Endothelial cell of umbilical vein (primary cell): ENCODE data around the gene FUZ. TPM values are rescaled to one million over a fixed set of nuclear protein-coding genes. Genes with fewer than 3 reads are reported as not detected.

Experiments used
- BruUV-seq: library from RNA; stranded (reverse); fragments of 400-500 nt; replicated peaks from 2 replicates; lab custom pipeline; 2021; lab: Mats Ljungman, UMichigan
- CTCF ChIA-PET: fragments of 300-600, 350-600 bp; sonication (Branson Sonifier 250); formaldehyde crosslinking; loops from one replicate; lab custom pipeline; 2021; ENCODE audit warnings: antibody characterized with exemption, inconsistent platforms; lab: Charles Lee
- POLR2A ChIA-PET: fragments of 300-600, 350-600 bp; sonication (Branson Sonifier 250); formaldehyde crosslinking; loops from one replicate; lab custom pipeline; 2021; ENCODE audit warnings: antibody characterized with exemption, inconsistent platforms; lab: Charles Lee
- DNase-seq: peaks from one replicate; pipeline ENCODE4 v3.0.0-alpha.2; 2011; ENCODE audit warnings: low read depth, low spot score
- FAIRE-seq: peaks from 2 replicates; lab custom pipeline; 2011; peaks lifted over from hg19 to GRCh38; lab: Jason Lieb, UNC
- H2AFZ ChIP-seq: 2 replicates; pipeline ENCODE4 v1.6.0; 2012; ENCODE audit warnings: low read depth, low read length, control low read depth, inconsistent platforms
- H3K27ac ChIP-seq: 2 replicates; pipeline ENCODE4 v1.5.1; 2011; ENCODE audit warnings: low read depth, mild to moderate bottlenecking, control low read depth, low read length, moderate library complexity; ENCODE audit not compliant: insufficient read depth
- H3K27me3 ChIP-seq, 2 experiments: 2 replicates each; pipeline versions ENCODE4 v1.6.0 to v1.6.1; 2011; ENCODE audit warnings: low read length in 2 of 2, mixed read lengths in 1 of 2; ENCODE audit not compliant: control insufficient read depth in 2 of 2, insufficient read depth in 2 of 2
- H3K36me3 ChIP-seq, 2 experiments: 2 replicates in 1 of 2; 3 replicates in 1 of 2; pipeline ENCODE4 v1.5.1; 2011; ENCODE audit warnings: low read length in 2 of 2, mild to moderate bottlenecking in 1 of 2, moderate library complexity in 1 of 2; ENCODE audit not compliant: control insufficient read depth in 2 of 2, insufficient read depth in 2 of 2; ENCODE audit errors: extremely low read depth in 1 of 2
- H3K4me1 ChIP-seq: 3 replicates; pipeline ENCODE4 v1.5.1; 2011; ENCODE audit warnings: mild to moderate bottlenecking, low read length; ENCODE audit not compliant: control insufficient read depth, insufficient read depth; ENCODE audit errors: extremely low read depth
- H3K4me2 ChIP-seq: 2 replicates; pipeline ENCODE4 v1.6.1; 2011; ENCODE audit warnings: low read length, control low read depth, mixed read lengths; ENCODE audit not compliant: insufficient read depth
- H3K4me3 ChIP-seq, 3 experiments: fragments of 200-600 bp in 1 of 3; sonication (generic), shearing (Covaris generic) in 1 of 3; replicated peaks in 1 of 3; 2 replicates each; pipeline ENCODE4 v1.5.1; 2011 to 2016; ENCODE audit warnings: control low read depth in 3 of 3, low read length in 3 of 3, mild to moderate bottlenecking in 2 of 3, inconsistent platforms in 1 of 3, low read depth in 1 of 3, moderate library complexity in 1 of 3; ENCODE audit not compliant: insufficient read depth in 1 of 3
- H3K79me2 ChIP-seq: 2 replicates; pipeline ENCODE4 v1.6.0; 2012; ENCODE audit warnings: low read length, inconsistent platforms; ENCODE audit not compliant: control insufficient read depth, insufficient read depth
- H3K9ac ChIP-seq: replicated peaks from 2 replicates; pipeline ENCODE3; 2011; ENCODE audit warnings: low read length, control low read depth; ENCODE audit not compliant: insufficient read depth; ENCODE audit errors: extremely low read depth
- H3K9me1 ChIP-seq: replicated peaks from 3 replicates; pipeline ENCODE4 v1.6.0; 2011; ENCODE audit warnings: mild to moderate bottlenecking, low read length; ENCODE audit not compliant: control insufficient read depth, insufficient read depth; ENCODE audit errors: extremely low read depth
- H3K9me3 ChIP-seq: replicated peaks from 2 replicates; pipeline ENCODE4 v1.5.1; 2012; ENCODE audit warnings: low read length, inconsistent platforms; ENCODE audit not compliant: control insufficient read depth, insufficient read depth
- H4K20me1 ChIP-seq: replicated peaks from 2 replicates; pipeline ENCODE3; 2011; ENCODE audit warnings: mild to moderate bottlenecking, low read length; ENCODE audit not compliant: control insufficient read depth, insufficient read depth; ENCODE audit errors: extremely low read depth
- EZH2 ChIP-seq: IDR thresholded peaks from 2 replicates; pipeline ENCODE4 v1.6.1; 2012; ENCODE audit warnings: borderline replicate concordance, low read depth, mild to moderate bottlenecking, moderate library complexity, low read length, inconsistent platforms; ENCODE audit not compliant: severe bottlenecking
- FOS ChIP-seq: IDR thresholded peaks from 2 replicates; pipeline ENCODE4 v1.6.1; 2011; ENCODE audit warnings: mild to moderate bottlenecking, low read length, moderate library complexity, borderline replicate concordance; ENCODE audit not compliant: insufficient read depth
- GATA2 ChIP-seq: IDR thresholded peaks from 2 replicates; pipeline ENCODE4 v1.7.0; 2011; ENCODE audit warnings: low read depth, mild to moderate bottlenecking, moderate library complexity, mixed read lengths, low read length; ENCODE audit not compliant: insufficient read length, insufficient read depth
- JUN ChIP-seq: IDR thresholded peaks from 2 replicates; pipeline ENCODE4 v1.6.1; 2011; ENCODE audit warnings: borderline replicate concordance, low read depth; ENCODE audit not compliant: insufficient read length, insufficient read depth
- MYC ChIP-seq: IDR thresholded peaks from one replicate; pipeline ENCODE4 v1.6.1; 2011; ENCODE audit warnings: mild to moderate bottlenecking, low read depth, low read length
- POLR2A ChIP-seq: IDR thresholded peaks from 2 replicates; pipeline ENCODE4 v1.6.1; 2012; ENCODE audit warnings: low read depth, mild to moderate bottlenecking, control low read depth, low read length
- POLR2AphosphoS5 ChIP-seq: IDR thresholded peaks from 2 replicates; pipeline ENCODE4 v1.6.1; 2012; ENCODE audit warnings: low read depth, mild to moderate bottlenecking, control low read depth, low read length, moderate library complexity; ENCODE audit not compliant: insufficient read depth
- dilution Hi-C: fragments of 300-500 bp; cut with MboI; formaldehyde crosslinking; loops from one replicate; pipeline ENCODE4 v1.15.0; 2019; ENCODE audit warnings: low sequenced_read_pairs; ENCODE audit not compliant: extremely low pct_ligation_motif_present
- intact Hi-C: fragments of 100-400 bp; cut with micrococcal nuclease; formaldehyde crosslinking; loops from one replicate; pipeline ENCODE4 v1.10.0; 2022
- polyA plus RNA-seq, 4 experiments: library from polyadenylated mRNA; depleted of rRNA in 3 of 4; stranded (reverse) in 3 of 4; unstranded in 1 of 4; fragments of >200 nt; gene quantifications; 2 replicates each; pipeline versions ENCODE4 v1.2.1 to v1.2.3, GENCODE V29; 2011 to 2012; ENCODE audit warnings: missing spikeins in 1 of 4
- total RNA-seq: library from RNA; stranded (reverse); gene quantifications from 2 replicates; pipeline ENCODE4 v1.2.3, GENCODE V29; 2021
- TF ChIP-seq, protein P1 (sequence below): IDR thresholded peaks from 2 replicates; pipeline ENCODE4 v1.6.1; 2011; ENCODE audit not compliant: insufficient read depth, insufficient read length
- TF ChIP-seq, protein P2 (sequence below), 2 donors: IDR thresholded peaks; 1 replicate in 1 of 2; 2 replicates in 1 of 2; pipeline ENCODE4 v1.5.1; 2011; ENCODE audit warnings: low read length in 2 of 2, mild to moderate bottlenecking in 2 of 2, moderate library complexity in 2 of 2, control low read depth in 1 of 2, inconsistent platforms in 1 of 2, low read depth in 1 of 2; ENCODE audit not compliant: insufficient read depth in 1 of 2; ENCODE audit errors: extremely low read depth in 1 of 2

The FUZ gene
- total and polyA plus RNA-seq, 2 donors (not counting 3 experiments of a cell fraction or from before 2014, with no cell fraction given) = 12.3 to 14.0 TPM

DNA sequence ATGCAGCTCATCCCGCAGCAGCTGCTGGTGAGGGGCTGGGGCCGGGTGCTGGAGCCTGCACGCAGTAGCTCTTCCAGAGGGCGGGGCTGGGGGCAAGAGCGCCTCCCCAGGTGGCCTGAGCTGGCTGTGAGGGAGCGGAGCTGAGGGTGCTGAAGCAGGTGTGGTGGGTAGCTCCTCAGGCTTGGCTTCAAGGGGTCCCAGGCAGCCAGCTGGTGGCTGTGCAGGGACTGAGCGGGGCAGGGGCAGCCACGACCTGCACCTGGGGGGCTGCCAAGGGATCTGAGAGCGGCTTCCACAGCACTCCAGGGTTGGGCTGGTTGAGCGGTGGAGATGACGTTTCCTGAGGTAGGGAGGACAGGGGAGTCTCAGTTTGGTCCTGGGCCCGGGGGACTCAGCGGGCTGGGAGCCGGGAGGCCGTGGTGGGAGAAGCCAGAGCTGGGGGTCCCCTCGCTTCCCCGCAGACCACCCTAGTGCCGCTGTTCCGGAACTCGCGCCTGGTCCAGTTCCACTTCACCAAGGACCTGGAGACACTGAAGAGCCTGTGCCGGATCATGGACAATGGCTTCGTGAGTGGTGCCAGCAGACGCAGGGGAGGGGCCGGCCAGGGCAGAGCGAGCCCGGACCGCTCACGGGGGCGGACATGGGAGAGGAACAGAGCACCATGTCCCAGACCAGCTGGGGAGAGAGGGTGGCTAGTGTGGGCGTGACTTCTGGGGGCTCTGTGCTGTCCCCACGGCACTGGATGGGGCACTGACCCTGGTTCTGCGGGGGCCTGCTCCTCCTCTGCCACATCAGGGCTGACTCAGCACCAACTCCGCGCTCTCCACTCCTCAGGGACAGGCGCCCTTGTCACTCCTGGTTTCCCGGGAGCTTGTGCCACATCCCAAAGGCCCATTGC lies 45.2 kb upstream of the FUZ start:
- CTCF ChIA-PET = interaction anchor here (1.4 kb wide), 1 partner anchor 11 kb away, joined by 5 read pairs; no protein-coding TSS in a partner anchor
- H3K4me1 ChIP-seq = peaks cover 12% of the 10 kb centered on the region
- H3K79me2 ChIP-seq = peaks cover 10% of the 10 kb centered on the region
- no peak overlapping the region for H3K27ac ChIP-seq
- no TSS peak for BruUV-seq
- no peaks in the 10 kb centered on the region for H3K9me1 ChIP-seq
- no peak overlapping the region for H3K4me2 ChIP-seq
- DNase-seq = no peak
- H4K20me1 ChIP-seq = no peaks in the 10 kb centered on the region
- FAIRE-seq = no peak
- no peak for TF ChIP-seq MYC
- no peak for TF ChIP-seq FOS
- TF ChIP-seq POLR2AphosphoS5 = peak; percentile 37
- TF ChIP-seq POLR2A = peak; percentile 17
- TF ChIP-seq, protein P1, sequence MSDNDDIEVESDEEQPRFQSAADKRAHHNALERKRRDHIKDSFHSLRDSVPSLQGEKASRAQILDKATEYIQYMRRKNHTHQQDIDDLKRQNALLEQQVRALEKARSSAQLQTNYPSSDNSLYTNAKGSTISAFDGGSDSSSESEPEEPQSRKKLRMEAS = no peak
- no peak for TF ChIP-seq GATA2
- dilution Hi-C loops = no loop called here
- intact Hi-C loops = no loop called here
- POLR2A ChIA-PET = interaction anchor here (0.6 to 1.6 kb wide), 3 partner anchors 11 to 50 kb away, joined by 3 to 4 read pairs (median 4); no protein-coding TSS in a partner anchor
- H3K4me3 ChIP-seq = no peak overlapping the region
- no peak overlapping the region for H2AFZ ChIP-seq
- H3K9me3 ChIP-seq = no peaks in the 10 kb centered on the region
- no peak overlapping the region for H3K9ac ChIP-seq
- H3K36me3 ChIP-seq = peaks cover 2 to 55% of the 10 kb centered on the region in 2 experiments
- H3K27me3 ChIP-seq = no peaks in the 10 kb centered on the region

DNA sequence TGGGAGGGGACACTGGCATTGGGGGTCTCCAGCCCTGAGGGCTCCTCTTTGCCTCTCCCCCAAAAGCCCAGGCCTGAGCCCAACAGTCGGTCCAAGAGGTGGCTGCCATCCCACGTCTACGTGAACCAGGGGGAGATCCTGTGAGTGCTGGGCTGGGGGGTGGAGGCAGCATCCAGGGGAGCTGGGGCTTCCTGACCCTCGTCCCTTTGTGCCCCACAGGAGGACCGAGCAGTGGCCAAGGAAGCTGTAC lies 44.7 kb upstream of the FUZ start:
- Histone ChIP-seq H3K27ac (no peak overlapping the region), H3K4me1 (peaks cover 16% of the 10 kb centered on the region), H3K36me3 (peaks cover 2 to 55% of the 10 kb centered on the region in 2 experiments), H3K79me2 (peaks cover 14% of the 10 kb centered on the region), H3K4me2 (no peak overlapping the region), H3K27me3 (no peaks in the 10 kb centered on the region), H3K9ac (no peak overlapping the region), H2AFZ (no peak overlapping the region), H3K9me1 (no peaks in the 10 kb centered on the region), H3K9me3 (no peaks in the 10 kb centered on the region), H3K4me3 (no peak overlapping the region), H4K20me1 (no peaks in the 10 kb centered on the region)
- dilution Hi-C loops (no loop called here), intact Hi-C loops (no loop called here)
- no TSS peak for BruUV-seq
- TF ChIP-seq MYC (no peak), POLR2A (no peak), JUN (no peak), EZH2 (no peak), FOS (no peak)
- TF ChIP-seq, protein P2, sequence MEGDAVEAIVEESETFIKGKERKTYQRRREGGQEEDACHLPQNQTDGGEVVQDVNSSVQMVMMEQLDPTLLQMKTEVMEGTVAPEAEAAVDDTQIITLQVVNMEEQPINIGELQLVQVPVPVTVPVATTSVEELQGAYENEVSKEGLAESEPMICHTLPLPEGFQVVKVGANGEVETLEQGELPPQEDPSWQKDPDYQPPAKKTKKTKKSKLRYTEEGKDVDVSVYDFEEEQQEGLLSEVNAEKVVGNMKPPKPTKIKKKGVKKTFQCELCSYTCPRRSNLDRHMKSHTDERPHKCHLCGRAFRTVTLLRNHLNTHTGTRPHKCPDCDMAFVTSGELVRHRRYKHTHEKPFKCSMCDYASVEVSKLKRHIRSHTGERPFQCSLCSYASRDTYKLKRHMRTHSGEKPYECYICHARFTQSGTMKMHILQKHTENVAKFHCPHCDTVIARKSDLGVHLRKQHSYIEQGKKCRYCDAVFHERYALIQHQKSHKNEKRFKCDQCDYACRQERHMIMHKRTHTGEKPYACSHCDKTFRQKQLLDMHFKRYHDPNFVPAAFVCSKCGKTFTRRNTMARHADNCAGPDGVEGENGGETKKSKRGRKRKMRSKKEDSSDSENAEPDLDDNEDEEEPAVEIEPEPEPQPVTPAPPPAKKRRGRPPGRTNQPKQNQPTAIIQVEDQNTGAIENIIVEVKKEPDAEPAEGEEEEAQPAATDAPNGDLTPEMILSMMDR (IDR thresholded peaks at IDR 0.05; ENCODE audit: extremely low read depth in 1 of 2, insufficient read depth in 1 of 2, low read depth in 1 of 2, low read length in 2 of 2) = no peak
- TF ChIP-seq, protein P1 = no peak
- POLR2A ChIA-PET = interaction anchor here (1.6 kb wide), 1 partner anchor 12 kb away, joined by 4 read pairs; no protein-coding TSS in a partner anchor
- DNase-seq (no peak), FAIRE-seq (no peak)
- CTCF ChIA-PET = no interaction called here
